ENCODE data around the gene KIF3C. TPM values are rescaled to one million over a fixed set of nuclear protein-coding genes. Genes with fewer than 3 reads are reported as not detected.

The KIF3C gene
- total and polyA plus RNA-seq, 2 of the 8 experiments (the other 6 are each of a cell fraction or from before 2014, with no cell fraction given), result 13.4 to 58.1 TPM

- H3K4me3 ChIP-seq (ENCODE audit: extremely low read depth in 1 of 4, insufficient read depth in 2 of 4, low read depth in 3 of 4, low read length in 4 of 4), result no peak overlapping the region
- H2AFZ ChIP-seq (ENCODE audit: low read length), result no peak overlapping the region
- FAIRE-seq (no peak), DNase-seq (ENCODE audit: low read depth in 1 of 2, low spot score in 2 of 2) (no peak)
- POLR2A ChIA-PET (ENCODE audit: partially characterized antibody), result interaction anchor here (0.6 to 1.1 kb wide), 3 partner anchors 21 to 170 kb away, joined by 3 to 4 read pairs (median 4); partner anchors contain the start of gene ASXL2
- H3K23ac ChIP-seq (ENCODE audit: insufficient read length), result no peak overlapping the region
- H2BK20ac ChIP-seq (ENCODE audit: low read length), result no peak overlapping the region
- H3K23me2 ChIP-seq (ENCODE audit: low read depth, low read length), result no peaks in the 10 kb centered on the region; the same call in 1 of the 2 replicates
- no peak overlapping the region for H3K56ac ChIP-seq (replicated peaks; ENCODE audit: insufficient read length, low read depth, low read length)
- TF ChIP-seq KDM1A (IDR thresholded peaks at IDR 0.05; ENCODE audit: borderline replicate concordance, low read length), result no peak
- no peak for TF ChIP-seq SIX5 (IDR thresholded peaks at IDR 0.05; ENCODE audit: low read depth, low read length)
- TF ChIP-seq POU5F1 (IDR thresholded peaks at IDR 0.05; ENCODE audit: low read depth, low read length), result no peak
- no peak for TF ChIP-seq SRF (IDR thresholded peaks at IDR 0.05; ENCODE audit: low read depth, low read length)
- TF ChIP-seq CTBP2 (IDR thresholded peaks at IDR 0.05; ENCODE audit: borderline replicate concordance, insufficient read depth, insufficient read length, low read length), result no peak
- TF ChIP-seq POLR2AphosphoS5 (IDR thresholded peaks at IDR 0.05; ENCODE audit: low read depth, low read length), result no peak
- H2BK5ac ChIP-seq (ENCODE audit: low read depth, low read length), result no peak overlapping the region
- H4K91ac ChIP-seq (replicated peaks; ENCODE audit: insufficient read length, low read length), result no peak overlapping the region
- H3K14ac ChIP-seq (ENCODE audit: insufficient read length), result no peak overlapping the region
- no peak overlapping the region for H3K9ac ChIP-seq (replicated peaks in 1 of 4; ENCODE audit: extremely low read depth in 1 of 4, low read depth in 3 of 4, low read length in 3 of 4)
- CTCF ChIA-PET (ENCODE audit: partially characterized antibody), result interaction anchor here (0.6 to 2.0 kb wide), 4 partner anchors 16 to 333 kb away, joined by 3 to 5 read pairs (median 3); no protein-coding TSS in a partner anchor
- no peaks in the 10 kb centered on the region for H3K9me3 ChIP-seq (ENCODE audit: insufficient read depth in 2 of 2, low read depth in 1 of 2, low read length in 1 of 2)
- H4K20me1 ChIP-seq (replicated peaks in 1 of 2; ENCODE audit: control insufficient read depth in 1 of 2, insufficient read depth in 2 of 2, low read length in 2 of 2), result no peaks in the 10 kb centered on the region
- H3K4me2 ChIP-seq (ENCODE audit: insufficient read depth in 1 of 2, low read depth in 2 of 2, low read length in 2 of 2), result no peak overlapping the region
- H2BK120ac ChIP-seq (replicated peaks; ENCODE audit: low read depth, low read length), result no peak overlapping the region
- H2BK12ac ChIP-seq (ENCODE audit: low read depth, low read length), result no peak overlapping the region
- no peak overlapping the region for H3K27ac ChIP-seq (ENCODE audit: low read depth, low read length)
- no peak overlapping the region for H3K4ac ChIP-seq (replicated peaks; ENCODE audit: insufficient read length, low read depth, low read length)
- 87% methylated on average over 11 of the region's 11 CpGs; no CpG with 5 or more reads in 1 of the 2 experiments for WGBS, 2 experiments (ENCODE audit: extremely low coverage in 1 of 2, insufficient coverage in 1 of 2, insufficient read length in 1 of 2, insufficient replicate concordance in 2 of 2, low coverage in 1 of 2, low lambda C conversion rate in 2 of 2, missing lambda C conversion rate in 1 of 2)
- H3K4me1 ChIP-seq (replicated peaks in 1 of 4; ENCODE audit: control insufficient read depth in 3 of 4, insufficient read depth in 4 of 4, low read length in 3 of 4), result peaks cover 0 to 2% (median under 1%) of the 10 kb centered on the region in 4 experiments; a peak in 2 of 7 replicates
- H3K79me2 ChIP-seq (ENCODE audit: control insufficient read depth in 1 of 2, insufficient read depth in 2 of 2, low read length in 2 of 2), result no peaks in the 10 kb centered on the region
- H2BK15ac ChIP-seq (ENCODE audit: low read length), result no peak overlapping the region
- H4K8ac ChIP-seq (ENCODE audit: extremely low read depth, insufficient read depth, low read length), result no peak overlapping the region
- no peaks in the 10 kb centered on the region for H3K27me3 ChIP-seq (replicated peaks in 1 of 4; ENCODE audit: control insufficient read depth in 3 of 4, extremely low read depth in 1 of 4, insufficient read depth in 3 of 4, low read length in 3 of 4)
- no peak overlapping the region for H4K5ac ChIP-seq (ENCODE audit: insufficient read length, low read depth, low read length)
- no peaks in the 10 kb centered on the region for H3K79me1 ChIP-seq (ENCODE audit: low read depth, low read length)
- H2AK5ac ChIP-seq (ENCODE audit: low read depth, low read length), result no peak overlapping the region
- H3K36me3 ChIP-seq (ENCODE audit: control insufficient read depth in 2 of 4, insufficient read depth in 4 of 4, low read length in 3 of 4), result no peaks in the 10 kb centered on the region
- H3K18ac ChIP-seq (ENCODE audit: extremely low read depth, low read length), result no peak overlapping the region
These were observed 82.8 kb downstream of the KIF3C start for GRCh38 chr2:25899404-25899970.

Data from H1 (cell line).